Adrenal gland (tissue), 12 donors: ENCODE results near the gene SLAMF9. TPM values are rescaled to one million over a fixed set of nuclear protein-coding genes. Genes with fewer than 3 reads are reported as not detected.

Experiments used
- DNase-seq, 7 donors: peaks; one replicate each; pipeline ENCODE4 v3.0.0-alpha.2; 2019 to 2020
- H3K27ac ChIP-seq, 5 donors: fragments of 200-600 bp; sonication (generic) in 4 of 5; 1 replicate in 3 of 5; 2 replicates in 2 of 5; pipeline versions ENCODE4 v1.5.1 to v1.8.0; 2016 to 2020; ENCODE audit warnings: mild to moderate bottlenecking in 1 of 5
- H3K27me3 ChIP-seq: fragments of 200-600 bp; 2 replicates; pipeline ENCODE4 v1.8.0; 2021
- H3K36me3 ChIP-seq, 2 donors: fragments of 200-600 bp; replicated peaks in 1 of 2; 1 replicate in 1 of 2; 2 replicates in 1 of 2; pipeline versions ENCODE4 v1.5.1 to v1.8.0; 2018 to 2022
- H3K4me1 ChIP-seq, 2 donors: fragments of 200-600 bp; replicated peaks in 1 of 2; 1 replicate in 1 of 2; 2 replicates in 1 of 2; pipeline versions ENCODE4 v1.5.1 to v1.8.0; 2018 to 2021
- H3K4me3 ChIP-seq, 4 donors: fragments of 200-600 bp; sonication (generic) in 3 of 4; one replicate each; pipeline ENCODE4 v1.5.1; 2016 to 2018
- H3K9me3 ChIP-seq, 3 donors: fragments of 200-600 bp; sonication (generic) in 1 of 3; replicated peaks in 1 of 3; 1 replicate in 2 of 3; 2 replicates in 1 of 3; pipeline versions ENCODE4 v1.5.1 to v1.8.0; 2016 to 2021
- POLR2A ChIP-seq, 2 donors: fragments of 450-650 bp; IDR thresholded peaks; one replicate each; pipeline ENCODE4 v1.6.1; 2017; ENCODE audit warnings: antibody characterized with exemption in 2 of 2, mild to moderate bottlenecking in 2 of 2, moderate library complexity in 1 of 2
- WGBS, 4 donors: extraction: QIAGEN DNeasy Blood & Tissue Kit in 2 of 4; methylation state at CpG; one replicate each; pipeline versions ENCODE4 v1.1.5 to v1.1.7; 2013 to 2017; 5-methylcytosine and 5-hydroxymethylcytosine counted together
- intact Hi-C, 2 donors: fragments of 100-400 bp; cut with DNase I; formaldehyde crosslinking; loops; one replicate each; pipeline versions ENCODE4 v1.14.1 to v1.15.0; 2022 to 2023
- polyA plus RNA-seq, 3 donors: library from polyadenylated mRNA; stranded (reverse); fragments of 200-250 nt in 2 of 3; fragments of 350-450 nt in 1 of 3; fragmentation: Illumina TruSeq in 1 of 3; extraction: RNeasy Lipid Tissue Mini Kit (QIAGEN cat#74804) in 1 of 3; gene quantifications; one replicate each; pipeline ENCODE4 v1.2.3, GENCODE V29; 2013 to 2014
- total RNA-seq, 9 donors: library from RNA; depleted of rRNA in 4 of 9; stranded (reverse); fragments of >200 nt in 4 of 9; fragments of 120-200 nt in 1 of 9; fragmentation: NEBNext Ultra II Directional in 1 of 9; extraction: Animal tissue kit (Norgen Biotek cat#: 25700) in 1 of 9; gene quantifications; one replicate each; pipeline versions ENCODE4 v1.1.0 to v1.2.4, GENCODE V29; 2013 to 2023
- TF ChIP-seq, protein P1 (sequence below), 6 experiments: fragments of 450-650 bp in 4 of 6; fragments of 200-600 bp in 2 of 6; sonication (generic) in 1 of 6; IDR thresholded peaks; 1 replicate in 5 of 6; 2 replicates in 1 of 6; pipeline versions ENCODE4 v1.5.1 to v1.8.0; 2016 to 2021; ENCODE audit warnings: antibody characterized with exemption in 6 of 6, mild to moderate bottlenecking in 2 of 6, moderate library complexity in 1 of 6
- donor health status: healthy with polysubstance abuse.
- donor health status: Bipolar disorder and iron deficiency.
- donor health status: DM: yes; HTN: yes; CAD: no.
- donor health status: DM: no; HTN: no; CAD: no.
- donor health status: DM: no; HTN: no; CAD: no.
- donor health status: DM: yes; HTN: yes; CAD: no.

The SLAMF9 gene
- total and polyA plus RNA-seq, 12 donors, result not detected

DNA sequence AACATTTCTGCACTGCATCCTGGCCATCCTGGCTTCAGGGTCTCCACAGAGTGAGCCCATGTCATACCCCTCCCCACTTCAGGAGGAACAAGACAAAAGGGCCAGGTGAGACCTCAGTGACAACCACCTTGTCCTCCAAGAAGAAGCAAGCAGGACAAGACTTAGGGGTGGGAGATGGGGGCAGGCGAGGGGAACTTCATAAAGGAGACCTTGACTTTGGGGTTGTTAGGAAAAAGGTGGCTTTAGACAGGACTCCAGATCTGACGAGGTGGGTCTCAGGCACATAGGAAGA lies 24.0 kb upstream of the SLAMF9 start:
- Histone ChIP-seq H3K4me1 (no peaks in the 10 kb centered on the region), H3K27me3 (peaks cover 16% of the 10 kb centered on the region), H3K9me3 (no peaks in the 10 kb centered on the region), H3K4me3 (no peak overlapping the region), H3K36me3 (no peaks in the 10 kb centered on the region), H3K27ac (no peak overlapping the region)
- TF ChIP-seq POLR2A (IDR thresholded peaks at IDR 0.05), result no peak
- DNase-seq, result no peak
- intact Hi-C loops, result no loop called here
- WGBS, 4 donors, result 74 to 89% (median 79%) methylated on average over 2 of the region's 2 CpGs

DNA sequence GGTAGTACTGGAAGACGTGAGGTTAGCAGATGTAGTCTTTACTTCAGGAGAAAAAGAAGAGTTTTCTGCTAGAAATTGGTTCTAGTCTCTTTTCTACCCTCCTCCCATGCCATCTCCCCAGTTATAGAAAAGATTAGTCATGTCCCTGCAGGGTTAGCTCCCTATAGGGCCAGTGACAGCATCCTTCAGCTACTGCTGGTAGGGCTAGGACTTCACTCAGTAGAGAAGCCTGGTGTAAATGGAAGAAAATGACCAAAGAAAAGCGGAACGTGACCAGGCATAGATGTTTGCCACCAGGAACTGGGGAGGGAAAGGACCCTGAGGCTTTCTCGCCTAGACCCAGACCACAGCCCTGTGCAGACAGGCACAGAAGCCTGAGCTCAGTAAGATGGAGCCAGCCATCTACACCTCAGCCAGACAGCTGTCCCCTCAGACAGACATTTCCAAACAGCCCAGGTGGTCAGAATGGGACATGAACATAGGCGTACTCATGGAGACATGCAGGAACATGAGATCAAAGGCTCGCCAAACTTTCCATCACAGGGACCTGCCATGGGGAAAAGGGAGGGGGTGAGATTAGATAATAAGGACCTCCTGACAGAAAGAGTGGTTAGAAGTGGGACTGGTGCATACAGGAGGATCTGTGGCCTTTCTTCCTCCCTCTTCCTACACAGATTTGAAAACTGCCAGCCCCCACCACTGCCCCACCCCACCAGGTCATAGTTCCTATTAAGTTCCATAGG lies 23.5 kb upstream of the SLAMF9 start:
- DNase-seq, result no peak
- WGBS, 4 donors, result 85 to 95% (median 87%) methylated on average over 6 of the region's 6 CpGs
- Histone ChIP-seq H3K27ac (no peak overlapping the region), H3K4me1 (no peaks in the 10 kb centered on the region), H3K36me3 (no peaks in the 10 kb centered on the region), H3K9me3 (no peaks in the 10 kb centered on the region), H3K4me3 (no peak overlapping the region), H3K27me3 (peaks cover 16% of the 10 kb centered on the region)
- TF ChIP-seq, protein P1, sequence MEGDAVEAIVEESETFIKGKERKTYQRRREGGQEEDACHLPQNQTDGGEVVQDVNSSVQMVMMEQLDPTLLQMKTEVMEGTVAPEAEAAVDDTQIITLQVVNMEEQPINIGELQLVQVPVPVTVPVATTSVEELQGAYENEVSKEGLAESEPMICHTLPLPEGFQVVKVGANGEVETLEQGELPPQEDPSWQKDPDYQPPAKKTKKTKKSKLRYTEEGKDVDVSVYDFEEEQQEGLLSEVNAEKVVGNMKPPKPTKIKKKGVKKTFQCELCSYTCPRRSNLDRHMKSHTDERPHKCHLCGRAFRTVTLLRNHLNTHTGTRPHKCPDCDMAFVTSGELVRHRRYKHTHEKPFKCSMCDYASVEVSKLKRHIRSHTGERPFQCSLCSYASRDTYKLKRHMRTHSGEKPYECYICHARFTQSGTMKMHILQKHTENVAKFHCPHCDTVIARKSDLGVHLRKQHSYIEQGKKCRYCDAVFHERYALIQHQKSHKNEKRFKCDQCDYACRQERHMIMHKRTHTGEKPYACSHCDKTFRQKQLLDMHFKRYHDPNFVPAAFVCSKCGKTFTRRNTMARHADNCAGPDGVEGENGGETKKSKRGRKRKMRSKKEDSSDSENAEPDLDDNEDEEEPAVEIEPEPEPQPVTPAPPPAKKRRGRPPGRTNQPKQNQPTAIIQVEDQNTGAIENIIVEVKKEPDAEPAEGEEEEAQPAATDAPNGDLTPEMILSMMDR (IDR thresholded peaks at IDR 0.05), result no peak
- TF ChIP-seq POLR2A (IDR thresholded peaks at IDR 0.05), result no peak
- intact Hi-C loops, result no loop called here

DNA sequence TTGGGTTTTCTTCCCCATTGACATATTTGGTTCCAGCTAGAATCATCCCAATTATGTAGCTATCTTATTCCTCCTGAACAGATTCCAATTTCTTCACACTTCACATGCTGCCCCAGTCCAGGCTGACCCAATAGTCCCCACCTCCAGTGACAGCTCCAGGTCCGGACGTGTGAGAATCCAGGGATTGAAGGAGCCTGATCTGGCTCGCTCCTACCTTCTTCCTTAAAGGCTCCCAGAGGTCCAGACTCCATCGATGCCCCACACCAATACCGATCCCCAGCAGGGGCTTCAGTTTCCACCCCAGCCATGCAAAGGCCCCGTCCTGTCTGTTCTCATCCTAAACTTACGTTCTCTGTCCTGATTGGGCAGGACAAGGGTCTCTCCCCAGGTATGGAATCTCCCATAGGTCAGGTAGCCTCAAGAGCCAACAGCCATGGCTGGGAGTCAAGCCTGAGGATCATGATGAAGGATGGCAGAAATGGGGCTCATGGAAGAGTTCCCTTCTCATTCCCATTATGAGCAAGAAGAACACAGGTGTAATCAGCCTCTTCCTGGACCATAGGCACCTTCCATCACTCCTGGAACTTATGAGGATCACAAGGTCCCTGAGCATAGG lies 20.4 kb upstream of the SLAMF9 start:
- TF ChIP-seq POLR2A (IDR thresholded peaks at IDR 0.05), result no peak
- TF ChIP-seq, protein P1 (IDR thresholded peaks at IDR 0.05), result no peak
- Histone ChIP-seq H3K9me3 (no peaks in the 10 kb centered on the region), H3K36me3 (no peaks in the 10 kb centered on the region), H3K4me3 (no peak overlapping the region), H3K27me3 (peaks cover 17% of the 10 kb centered on the region), H3K27ac (no peak overlapping the region), H3K4me1 (peaks cover 0 to 5% of the 10 kb centered on the region in 2 donors)
- no peak for DNase-seq
- WGBS, 4 donors, result 92 to 94% (median 93%) methylated on average over 7 of the region's 7 CpGs
- intact Hi-C loops, result no loop called here

DNA sequence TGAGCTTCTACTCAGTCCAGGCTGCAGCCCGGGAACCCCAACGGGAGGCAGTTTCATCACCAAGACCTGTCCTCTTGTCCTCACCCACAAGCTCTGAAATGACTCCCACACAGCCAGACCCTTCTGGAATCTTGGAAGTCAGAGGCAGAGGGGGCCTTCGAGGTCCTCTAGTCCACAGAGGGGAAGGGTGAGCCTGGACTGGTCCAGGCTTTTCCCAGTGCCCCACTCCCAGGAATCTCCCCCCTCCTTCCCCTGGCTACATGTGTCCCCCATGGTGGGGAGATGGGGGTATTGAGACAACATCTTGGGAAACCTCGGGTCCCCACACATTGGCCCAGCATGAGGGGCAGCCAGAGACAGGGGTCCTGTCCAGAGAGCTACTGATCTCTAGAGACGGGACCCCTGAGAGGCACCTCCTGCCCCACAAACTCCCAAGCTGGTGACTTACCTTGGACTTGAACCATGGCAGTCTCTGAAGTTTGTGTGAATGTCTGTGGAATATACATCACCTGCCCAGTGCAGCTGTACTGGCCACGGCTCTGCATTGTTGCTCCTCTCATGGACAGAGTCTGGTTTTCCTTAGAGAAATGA lies 19.4 kb upstream of the SLAMF9 start:
- intact Hi-C loops, result no loop called here
- Histone ChIP-seq H3K27ac (no peak overlapping the region), H3K4me1 (peaks cover 0 to 5% of the 10 kb centered on the region in 2 donors), H3K36me3 (no peaks in the 10 kb centered on the region), H3K4me3 (no peak overlapping the region), H3K9me3 (no peaks in the 10 kb centered on the region), H3K27me3 (peaks cover 26% of the 10 kb centered on the region)
- no peak for DNase-seq
- TF ChIP-seq POLR2A (IDR thresholded peaks at IDR 0.05), result no peak
- TF ChIP-seq, protein P1 (IDR thresholded peaks at IDR 0.05), result no peak
- 57 to 87% (median 81%) methylated on average over 4 to 6 of the region's 6 CpGs for WGBS, 4 donors
